GM12801 (cell line): ENCODE results near the gene ELFN1.

ENCODE experiments used
- CTCF ChIP-seq: IDR thresholded peaks from one replicate; pipeline ENCODE4 v1.5.1; 2011; ENCODE audit warnings: control low read depth; ENCODE audit not compliant: insufficient read length; ENCODE audit errors: extremely low read depth

Gene ELFN1

DNA sequence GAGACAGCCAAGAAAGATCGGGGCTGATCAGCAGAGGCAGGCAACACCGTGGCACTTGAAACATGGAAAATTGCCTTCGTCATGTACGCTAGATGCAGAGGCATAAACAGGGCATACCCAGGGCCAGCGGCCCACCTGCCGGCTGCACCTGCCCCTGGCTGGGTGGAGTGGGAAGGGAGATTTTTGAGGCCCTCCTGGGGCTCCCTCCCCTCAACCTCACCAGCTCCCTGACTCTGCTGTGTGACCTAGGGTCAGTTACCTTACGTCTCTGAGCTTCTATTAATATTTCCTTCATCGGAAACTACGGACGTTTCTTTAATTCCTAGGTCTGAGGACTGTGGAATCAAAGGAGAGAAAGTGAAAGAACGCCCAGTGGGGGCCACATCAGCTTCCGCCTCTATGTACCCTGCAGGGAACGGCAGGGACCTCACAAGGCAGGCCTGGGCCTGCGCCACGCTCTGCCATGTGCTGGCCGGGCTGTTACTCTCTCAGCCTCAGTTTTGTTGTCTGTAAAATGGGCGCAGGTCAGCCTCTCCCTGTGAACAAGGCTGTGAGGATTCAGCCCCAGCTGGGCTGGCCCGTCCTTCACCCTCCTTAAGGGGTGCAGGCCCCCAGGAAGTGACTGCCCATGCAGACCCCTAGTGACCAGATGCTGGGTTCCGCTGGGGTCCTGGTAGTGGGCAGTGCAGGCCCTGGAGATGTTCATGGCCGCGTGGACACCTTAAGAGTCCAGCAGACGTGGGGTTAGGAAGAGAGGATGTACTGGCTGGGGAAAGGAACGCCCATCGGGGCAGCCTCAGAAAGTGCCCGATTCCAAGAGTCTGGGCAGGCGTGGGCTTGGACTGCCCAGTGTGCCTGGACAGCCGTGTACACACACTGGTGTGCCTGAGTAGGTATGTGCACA, 22.7 kb downstream of the ELFN1 start:
- TF ChIP-seq CTCF = no peak

DNA sequence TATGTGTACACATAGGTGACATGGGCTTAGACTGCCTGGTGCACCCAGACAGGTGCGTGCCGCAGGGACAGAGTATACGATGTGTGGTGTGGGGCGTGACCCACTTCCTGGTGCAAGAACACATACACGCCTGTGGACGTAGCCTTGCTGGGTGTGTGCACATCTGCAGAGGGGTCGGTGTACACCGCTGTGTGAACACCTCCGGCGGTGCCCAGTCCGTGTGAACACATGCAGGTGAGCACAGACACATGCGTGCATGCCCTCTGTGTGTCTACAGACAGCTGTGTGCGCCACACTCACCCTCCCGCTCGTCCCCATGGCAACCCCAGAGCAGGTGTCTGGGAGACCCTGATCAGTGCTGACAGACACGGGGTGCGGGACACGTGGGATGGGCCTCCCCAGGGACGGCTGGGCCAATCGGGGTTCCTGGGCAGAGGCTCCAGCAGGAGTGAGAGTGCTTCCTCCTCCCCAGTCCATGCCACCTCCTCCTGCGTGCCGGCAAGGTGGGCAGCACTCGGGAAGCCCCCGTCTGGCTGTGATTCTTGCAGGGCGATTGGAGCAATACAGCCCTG, 23.4 kb downstream of the ELFN1 start:
- TF ChIP-seq CTCF = no peak

- TF ChIP-seq CTCF = no peak
Observed at GRCh38 chr7:1693991-1694524, 24.0 kb downstream of the ELFN1 start.

- no peak for TF ChIP-seq CTCF
Observed at GRCh38 chr7:1694611-1695511, 24.8 kb downstream of the ELFN1 start.

DNA sequence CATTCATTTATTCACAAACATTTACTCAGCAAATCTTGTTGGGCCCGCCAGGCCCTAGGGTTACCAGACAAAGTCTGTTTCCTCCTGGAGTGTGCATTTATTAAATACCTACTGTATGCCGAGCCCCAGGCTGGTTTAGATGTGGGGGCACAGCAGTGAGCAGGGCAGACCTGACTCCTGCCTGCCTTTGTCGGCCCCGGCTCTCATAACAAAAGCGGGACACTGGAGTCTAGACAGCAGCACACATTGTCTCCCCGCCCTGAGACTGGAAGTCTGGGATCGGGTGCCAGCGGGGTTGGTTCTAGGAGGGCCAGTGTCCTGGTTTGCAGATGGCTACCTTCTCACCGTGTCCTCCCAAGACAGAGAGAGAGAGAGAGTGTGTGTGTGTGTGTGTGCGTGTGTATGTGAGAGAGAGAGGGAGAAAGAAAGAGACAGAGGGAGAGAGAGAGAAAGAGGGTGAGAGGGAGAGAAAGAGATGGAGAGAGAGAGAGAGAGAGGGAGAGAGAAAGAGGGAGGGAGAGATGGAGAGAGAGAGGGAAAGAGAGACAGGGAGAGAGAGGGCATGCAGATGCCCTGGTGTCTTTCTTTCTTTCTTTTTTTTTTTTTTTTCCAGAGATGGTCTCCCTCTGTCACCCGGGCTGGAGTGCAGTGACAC, 25.9 kb downstream of the ELFN1 start:
- TF ChIP-seq CTCF = no peak

- TF ChIP-seq CTCF = no peak
Observed at GRCh38 chr7:1696671-1697498, 26.8 kb downstream of the ELFN1 start.
